ENCODE data around the gene IRX6. TPM values are rescaled to one million over a fixed set of nuclear protein-coding genes. Genes with fewer than 3 reads are reported as not detected.
A peak's percentile ranks its signal among the peaks of the same experiment; 100 is the strongest.

Gene IRX6
- total and polyA plus RNA-seq, 2 experiments from 2014 or later = 0.10 TPM; not detected in 1

DNA sequence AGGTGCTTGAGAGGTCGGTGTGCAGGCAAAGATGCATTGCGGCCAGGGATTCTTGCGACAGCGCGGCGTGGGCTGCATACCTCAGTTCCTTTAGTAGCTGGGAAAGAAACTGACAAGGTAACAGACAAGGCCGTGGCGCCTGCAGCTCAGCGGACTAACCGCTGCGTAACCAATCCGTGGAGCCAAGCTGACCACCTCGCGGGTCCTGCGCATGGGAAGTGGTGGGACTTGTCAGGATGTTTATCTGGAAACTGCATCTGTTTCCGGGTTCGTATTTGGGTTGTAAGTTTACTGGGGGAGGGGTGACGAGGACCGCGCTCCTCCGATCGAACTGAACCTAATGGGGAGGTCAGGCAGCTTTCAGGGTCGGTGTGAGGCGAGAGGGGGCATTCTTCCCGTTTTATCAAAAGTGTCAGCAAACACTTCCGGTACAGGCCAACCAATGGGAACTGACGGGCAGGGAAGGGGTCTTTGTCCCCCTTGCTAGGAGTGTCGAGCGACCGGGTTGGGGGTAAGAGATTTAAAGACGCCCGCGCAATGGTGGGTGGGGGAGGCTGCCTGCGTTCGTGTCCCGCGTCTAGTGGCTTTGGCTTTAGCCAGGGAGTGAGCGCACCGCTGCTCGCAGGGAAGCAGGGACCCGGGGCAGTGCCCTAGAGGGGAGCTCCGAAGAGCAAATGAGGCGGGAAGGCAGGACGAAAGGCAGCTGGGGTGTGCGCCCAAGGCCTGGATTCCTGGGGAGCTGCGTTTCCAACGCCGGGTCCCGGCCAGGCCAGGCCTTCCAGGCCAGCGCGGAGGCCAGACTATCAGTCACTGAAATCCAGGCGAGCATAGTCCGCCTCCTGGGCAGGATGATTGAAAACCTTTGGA is 7.0 kb downstream of the IRX6 start:
- ATAC-seq (peak; percentile 30), DNase-seq (ENCODE audit: low spot score) (peak; percentile 60)
- H3K4me1 Mint-ChIP-seq = peaks cover 44% of the 10 kb centered on the region
- Histone ChIP-seq H2AFZ (peak overlapping the region; percentile 96), H3K9me2 (ENCODE audit: insufficient read depth) (peaks cover 2% of the 10 kb centered on the region; the same call in 1 of the 2 replicates), H4K20me1 (replicated peaks; ENCODE audit: insufficient read depth) (peaks cover 23% of the 10 kb centered on the region), H3K27ac (ENCODE audit: low read depth) (no peak overlapping the region), H3K4me3 (peak overlapping the region; percentile 75), H3K4me1 (ENCODE audit: insufficient read depth) (peaks cover 32% of the 10 kb centered on the region), H3K36me3 (ENCODE audit: insufficient read depth) (no peaks in the 10 kb centered on the region), H3F3A (replicated peaks; ENCODE audit: low read depth) (0 out of 2 replicates have a peak, but pooled peaks cover 7% of the 10 kb centered on the region), H3K79me2 (replicated peaks; ENCODE audit: insufficient read depth) (no peaks in the 10 kb centered on the region), H3K4me2 (peak overlapping the region; percentile 89), H3K27me3 (ENCODE audit: insufficient read depth) (peaks cover 100% of the 10 kb centered on the region)
- no peak overlapping the region for H3K27ac Mint-ChIP-seq
- TF ChIP-seq, protein P1, sequence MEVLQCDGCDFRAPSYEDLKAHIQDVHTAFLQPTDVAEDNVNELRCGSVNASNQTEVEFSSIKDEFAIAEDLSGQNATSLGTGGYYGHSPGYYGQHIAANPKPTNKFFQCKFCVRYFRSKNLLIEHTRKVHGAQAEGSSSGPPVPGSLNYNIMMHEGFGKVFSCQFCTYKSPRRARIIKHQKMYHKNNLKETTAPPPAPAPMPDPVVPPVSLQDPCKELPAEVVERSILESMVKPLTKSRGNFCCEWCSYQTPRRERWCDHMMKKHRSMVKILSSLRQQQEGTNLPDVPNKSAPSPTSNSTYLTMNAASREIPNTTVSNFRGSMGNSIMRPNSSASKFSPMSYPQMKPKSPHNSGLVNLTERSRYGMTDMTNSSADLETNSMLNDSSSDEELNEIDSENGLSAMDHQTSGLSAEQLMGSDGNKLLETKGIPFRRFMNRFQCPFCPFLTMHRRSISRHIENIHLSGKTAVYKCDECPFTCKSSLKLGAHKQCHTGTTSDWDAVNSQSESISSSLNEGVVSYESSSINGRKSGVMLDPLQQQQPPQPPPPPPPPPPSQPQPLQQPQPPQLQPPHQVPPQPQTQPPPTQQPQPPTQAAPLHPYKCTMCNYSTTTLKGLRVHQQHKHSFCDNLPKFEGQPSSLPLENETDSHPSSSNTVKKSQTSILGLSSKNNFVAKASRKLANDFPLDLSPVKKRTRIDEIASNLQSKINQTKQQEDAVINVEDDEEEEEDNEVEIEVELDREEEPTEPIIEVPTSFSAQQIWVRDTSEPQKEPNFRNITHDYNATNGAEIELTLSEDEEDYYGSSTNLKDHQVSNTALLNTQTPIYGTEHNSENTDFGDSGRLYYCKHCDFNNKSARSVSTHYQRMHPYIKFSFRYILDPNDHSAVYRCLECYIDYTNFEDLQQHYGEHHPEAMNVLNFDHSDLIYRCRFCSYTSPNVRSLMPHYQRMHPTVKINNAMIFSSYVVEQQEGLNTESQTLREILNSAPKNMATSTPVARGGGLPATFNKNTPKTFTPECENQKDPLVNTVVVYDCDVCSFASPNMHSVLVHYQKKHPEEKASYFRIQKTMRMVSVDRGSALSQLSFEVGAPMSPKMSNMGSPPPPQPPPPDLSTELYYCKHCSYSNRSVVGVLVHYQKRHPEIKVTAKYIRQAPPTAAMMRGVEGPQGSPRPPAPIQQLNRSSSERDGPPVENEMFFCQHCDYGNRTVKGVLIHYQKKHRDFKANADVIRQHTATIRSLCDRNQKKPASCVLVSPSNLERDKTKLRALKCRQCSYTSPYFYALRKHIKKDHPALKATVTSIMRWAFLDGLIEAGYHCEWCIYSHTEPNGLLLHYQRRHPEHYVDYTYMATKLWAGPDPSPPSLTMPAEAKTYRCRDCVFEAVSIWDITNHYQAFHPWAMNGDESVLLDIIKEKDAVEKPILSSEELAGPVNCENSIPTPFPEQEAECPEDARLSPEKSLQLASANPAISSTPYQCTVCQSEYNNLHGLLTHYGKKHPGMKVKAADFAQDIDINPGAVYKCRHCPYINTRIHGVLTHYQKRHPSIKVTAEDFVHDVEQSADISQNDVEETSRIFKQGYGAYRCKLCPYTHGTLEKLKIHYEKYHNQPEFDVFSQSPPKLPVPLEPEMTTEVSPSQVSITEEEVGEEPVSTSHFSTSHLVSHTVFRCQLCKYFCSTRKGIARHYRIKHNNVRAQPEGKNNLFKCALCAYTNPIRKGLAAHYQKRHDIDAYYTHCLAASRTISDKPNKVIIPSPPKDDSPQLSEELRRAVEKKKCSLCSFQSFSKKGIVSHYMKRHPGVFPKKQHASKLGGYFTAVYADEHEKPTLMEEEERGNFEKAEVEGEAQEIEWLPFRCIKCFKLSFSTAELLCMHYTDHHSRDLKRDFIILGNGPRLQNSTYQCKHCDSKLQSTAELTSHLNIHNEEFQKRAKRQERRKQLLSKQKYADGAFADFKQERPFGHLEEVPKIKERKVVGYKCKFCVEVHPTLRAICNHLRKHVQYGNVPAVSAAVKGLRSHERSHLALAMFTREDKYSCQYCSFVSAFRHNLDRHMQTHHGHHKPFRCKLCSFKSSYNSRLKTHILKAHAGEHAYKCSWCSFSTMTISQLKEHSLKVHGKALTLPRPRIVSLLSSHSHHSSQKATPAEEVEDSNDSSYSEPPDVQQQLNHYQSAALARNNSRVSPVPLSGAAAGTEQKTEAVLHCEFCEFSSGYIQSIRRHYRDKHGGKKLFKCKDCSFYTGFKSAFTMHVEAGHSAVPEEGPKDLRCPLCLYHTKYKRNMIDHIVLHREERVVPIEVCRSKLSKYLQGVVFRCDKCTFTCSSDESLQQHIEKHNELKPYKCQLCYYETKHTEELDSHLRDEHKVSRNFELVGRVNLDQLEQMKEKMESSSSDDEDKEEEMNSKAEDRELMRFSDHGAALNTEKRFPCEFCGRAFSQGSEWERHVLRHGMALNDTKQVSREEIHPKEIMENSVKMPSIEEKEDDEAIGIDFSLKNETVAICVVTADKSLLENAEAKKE (CRISPR knock-in tag; IDR thresholded peaks at IDR 0.05) = no peak
- TF ChIP-seq JUNB (IDR thresholded peaks at IDR 0.05; ENCODE audit: unreplicated experiment) (no peak), NANOG (IDR thresholded peaks at IDR 0.05; ENCODE audit: borderline replicate concordance) (no peak), EZH2 (IDR thresholded peaks at IDR 0.05; ENCODE audit: low read depth, unreplicated experiment) (peak; percentile 66)
- peaks cover 86% of the 10 kb centered on the region for H3K27me3 Mint-ChIP-seq (ENCODE audit: insufficient read depth, low read depth, poor library complexity)
- no peaks in the 10 kb centered on the region for H3K36me3 Mint-ChIP-seq (ENCODE audit: low read depth)
- H3K4me3 Mint-ChIP-seq = peak overlapping the region; percentile 84
- peaks cover 4% of the 10 kb centered on the region; the same call in 1 of the 3 replicates for H3K9me3 Mint-ChIP-seq

All from GM23338 (cell line).